GM19328 (cell line): ENCODE results near the gene TSPAN32.
"Not testable (repeated sequence)": the region's sequence is repeated elsewhere in the genome, so short reads cannot be mapped to it uniquely, and the experiment has no call there.

ENCODE experiments used
- ATAC-seq: cut with Tn5 transposase; IDR thresholded peaks from one replicate; pipeline ENCODE4 v1.9.1; 2021; ENCODE audit warnings: mild to moderate bottlenecking, moderate library complexity; ENCODE audit not compliant: unreplicated experiment

The TSPAN32 gene

DNA sequence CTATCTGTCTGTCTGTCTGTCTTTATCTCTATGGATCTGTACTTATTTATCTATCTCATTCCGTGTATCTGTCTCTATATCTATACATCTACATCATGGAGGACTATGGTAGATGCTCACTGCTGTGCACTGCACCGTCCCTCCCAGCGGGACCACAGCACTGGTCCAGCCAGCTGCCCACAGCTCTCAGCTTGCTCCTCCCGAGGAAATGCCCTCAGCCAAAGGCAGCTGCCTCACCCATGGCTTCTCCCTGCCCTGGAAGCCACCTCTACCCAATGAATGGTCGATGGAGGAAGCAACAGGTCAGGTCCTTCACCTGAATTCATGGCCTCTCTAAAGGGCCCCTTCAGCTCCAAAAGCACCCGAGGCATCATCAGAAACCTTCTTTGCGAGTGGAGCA is 60.6 kb downstream of the TSPAN32 start:
- no peak for ATAC-seq

GRCh38 chr11:2363130-2363529 is 61.3 kb downstream of the TSPAN32 start:
- no peak for ATAC-seq

GRCh38 chr11:2363577-2364370 is 62.0 kb downstream of the TSPAN32 start:
- no peak for ATAC-seq

DNA sequence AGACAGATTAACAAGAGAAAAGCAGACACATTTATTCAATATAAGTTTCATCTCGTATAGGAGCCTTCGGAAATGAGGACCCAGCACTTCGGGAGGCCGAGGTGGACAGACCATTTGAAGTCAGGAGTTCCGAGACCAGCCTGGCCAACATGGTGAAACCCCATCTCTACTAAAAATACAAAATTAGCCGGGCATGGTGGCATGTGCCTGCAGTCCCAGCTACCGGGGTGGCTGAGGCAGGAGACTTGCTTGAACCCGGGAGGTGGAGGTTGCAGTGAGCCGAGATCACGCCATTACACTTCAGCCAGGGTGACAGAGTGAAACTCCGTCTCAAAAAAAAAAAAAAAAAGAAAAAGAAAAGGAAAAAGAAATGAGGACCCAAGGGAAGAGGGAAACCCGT is 62.6 kb downstream of the TSPAN32 start:
- ATAC-seq, result not testable (repeated sequence)

- no peak for ATAC-seq
Measured at GRCh38 chr11:2365571-2366210, 63.9 kb downstream of the TSPAN32 start.

- no peak for ATAC-seq
Measured at GRCh38 chr11:2366276-2366675, 64.5 kb downstream of the TSPAN32 start.

- no peak for ATAC-seq
Measured at GRCh38 chr11:2366733-2367132, 64.9 kb downstream of the TSPAN32 start.

DNA sequence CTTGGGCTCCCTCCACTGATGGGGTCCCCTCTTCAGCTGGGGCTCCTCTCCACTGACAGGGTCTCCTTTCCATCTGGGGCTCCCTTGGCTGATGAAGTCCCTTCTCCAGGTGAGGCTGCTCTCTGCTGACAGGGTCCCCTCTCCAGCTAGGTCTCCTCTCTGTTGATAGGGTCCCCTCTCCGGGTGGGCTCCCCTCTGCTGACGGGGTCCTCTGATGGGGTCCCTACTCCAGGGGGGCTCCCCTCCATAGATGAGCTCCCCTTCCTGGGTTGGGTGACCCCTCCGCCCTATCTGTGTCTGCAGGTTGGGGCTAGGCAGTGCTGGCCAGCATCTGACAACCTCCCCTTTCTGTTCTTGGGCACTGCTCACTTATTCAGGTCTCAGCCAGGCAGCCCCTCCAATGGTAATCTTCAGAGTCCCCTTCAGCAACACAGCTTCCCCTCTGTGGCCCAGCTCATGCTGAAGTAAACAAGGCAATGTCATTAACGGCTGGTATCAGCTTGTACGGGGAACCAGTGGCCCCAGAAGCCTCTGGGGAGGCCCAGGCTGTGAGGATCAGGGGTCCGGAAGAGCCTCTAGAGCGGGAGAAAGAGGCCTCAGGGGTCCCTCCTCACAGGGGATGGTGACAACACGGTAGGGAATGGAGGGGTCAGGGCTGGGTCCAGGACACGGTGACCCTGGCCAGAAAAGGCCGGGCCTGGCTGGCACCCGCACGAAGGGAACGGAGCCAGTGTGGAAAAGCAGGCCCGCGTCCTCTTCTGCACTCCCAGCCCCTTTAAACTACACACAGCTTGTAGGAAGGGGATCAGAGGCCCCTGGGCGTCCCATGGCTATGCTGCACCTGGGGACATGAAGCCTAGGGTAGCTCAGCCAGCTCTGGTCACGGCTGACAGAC is 65.7 kb downstream of the TSPAN32 start:
- no peak for ATAC-seq
